ENCODE results near the gene GAB4. TPM values are rescaled to one million over a fixed set of nuclear protein-coding genes. Genes with fewer than 3 reads are reported as not detected.
A peak's percentile ranks its signal among the peaks of the same experiment; 100 is the strongest.
"Not testable (repeated sequence)": the region's sequence is repeated elsewhere in the genome, so short reads cannot be mapped to it uniquely, and the experiment has no call there.

GAB4 gene
- total RNA-seq, 2 experiments from 2014 or later: not detected

DNA sequence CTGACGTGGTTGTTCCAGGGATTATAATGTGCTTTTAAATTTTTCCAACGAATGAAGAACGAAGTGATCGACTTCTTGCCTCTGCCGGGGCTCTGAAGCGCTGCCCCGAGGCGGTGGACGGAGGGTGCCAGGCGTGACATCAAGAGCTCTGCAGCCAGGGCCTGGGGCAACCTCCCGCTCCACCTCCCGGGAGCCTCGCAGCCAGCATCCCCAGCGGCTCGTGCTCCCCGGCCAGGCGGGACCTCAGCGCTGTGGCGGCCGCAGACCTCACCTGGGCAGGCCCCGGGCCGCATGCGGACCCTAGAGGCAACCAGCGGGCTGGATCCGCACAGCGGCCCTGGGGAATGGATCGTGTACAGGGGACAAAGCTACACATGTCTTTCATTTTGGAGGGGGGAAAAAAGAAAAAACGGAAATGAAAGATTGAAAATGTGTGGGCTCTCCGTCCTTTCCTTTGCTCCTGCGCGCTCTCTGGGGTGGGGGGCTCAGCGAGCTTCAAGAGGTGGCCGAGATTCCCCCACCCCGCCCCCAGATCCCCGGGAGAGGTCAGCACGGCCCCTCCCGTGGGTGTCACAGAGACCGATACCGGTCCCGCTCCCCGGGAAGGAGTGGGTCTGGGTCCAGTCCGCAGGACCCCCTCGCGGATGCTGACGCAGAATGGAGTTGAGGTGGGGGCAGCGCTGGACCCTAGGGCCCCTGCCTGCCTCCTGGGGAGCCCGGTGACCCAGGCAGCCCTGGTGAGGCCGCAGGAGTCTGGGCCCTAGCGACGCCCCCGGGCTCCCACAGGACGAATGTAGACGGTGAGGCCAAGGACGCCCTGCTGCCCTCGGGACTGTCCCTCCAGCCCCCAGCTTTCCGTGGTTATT lies 28.2 kb upstream of the GAB4 start:
- H3K36me3 Mint-ChIP-seq (ENCODE audit: low read depth); CTCF ChIA-PET; H3K9me3 ChIP-seq (ENCODE audit: control insufficient read depth in 1 of 2, insufficient read depth in 1 of 2, low read length in 2 of 2); H3K27ac ChIP-seq (ENCODE audit: low read depth in 1 of 2, low read length in 2 of 2); intact Hi-C loops (cut with DNase I, micrococcal nuclease); H3K36me3 ChIP-seq (ENCODE audit: insufficient read depth, low read length); H3K9me3 Mint-ChIP-seq; DNase-seq: not testable (repeated sequence)
- Mint-ChIP-seq H3K4me1 (ENCODE audit: low read depth) (peaks cover 18% of the 10 kb centered on the region), H3K27ac (peak overlapping the region; percentile 15), H3K4me3 (peak overlapping the region; percentile 82), H3K27me3 (peaks cover 22% of the 10 kb centered on the region)
- Histone ChIP-seq H3K4me3 (ENCODE audit: low read length) (peak overlapping the region; percentile 50), H3K4me1 (ENCODE audit: insufficient read depth, low read length) (peaks cover 15% of the 10 kb centered on the region), H3K27me3 (ENCODE audit: control insufficient read depth in 1 of 2, insufficient read depth in 2 of 2, low read length in 2 of 2) (peaks cover 0 to 13% of the 10 kb centered on the region in 2 experiments)
- POLR2A ChIA-PET: interaction anchor here (1.0 kb wide), 1 partner anchor 81 kb away, joined by 3 read pairs; no protein-coding TSS in a partner anchor
- ATAC-seq (ENCODE audit: poor library complexity): peak; percentile 35

DNA sequence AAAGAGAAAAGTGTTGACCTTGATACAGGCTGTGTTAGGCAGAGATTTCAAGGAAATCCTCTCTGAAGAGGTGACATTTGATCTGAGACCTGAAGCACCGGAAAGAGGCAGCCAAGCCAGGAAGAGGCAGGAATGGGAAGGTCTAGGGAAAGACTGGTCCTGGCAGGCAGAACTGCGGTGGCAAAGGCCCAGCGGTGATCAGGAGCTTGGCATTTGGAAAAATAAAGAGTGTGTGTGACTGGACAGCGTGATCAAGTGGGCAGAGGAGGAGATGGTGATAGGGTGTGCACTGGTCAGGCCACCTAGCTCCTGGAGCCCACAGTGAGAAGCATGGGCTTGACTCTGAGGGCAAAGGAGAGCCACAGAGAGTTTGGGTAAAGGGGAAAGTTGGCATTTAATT lies 27.2 kb upstream of the GAB4 start:
- Histone ChIP-seq H3K27me3 (ENCODE audit: control insufficient read depth in 1 of 2, insufficient read depth in 2 of 2, low read length in 2 of 2) (peaks cover 0 to 13% of the 10 kb centered on the region in 2 experiments), H3K4me1 (ENCODE audit: insufficient read depth, low read length) (peaks cover 15% of the 10 kb centered on the region), H3K4me3 (ENCODE audit: low read length) (no peak overlapping the region), H3K36me3 (ENCODE audit: insufficient read depth, low read length) (no peaks in the 10 kb centered on the region), H3K27ac (ENCODE audit: low read depth in 1 of 2, low read length in 2 of 2) (no peak overlapping the region), H3K9me3 (ENCODE audit: control insufficient read depth in 1 of 2, insufficient read depth in 1 of 2, low read length in 2 of 2) (peaks cover 0 to 5% of the 10 kb centered on the region in 2 experiments)
- ChIA-PET POLR2A (no interaction called here), CTCF (no interaction called here)
- no peaks in the 10 kb centered on the region for H3K9me3 Mint-ChIP-seq
- H3K4me1 Mint-ChIP-seq (ENCODE audit: low read depth): peaks cover 18% of the 10 kb centered on the region
- no peak overlapping the region for H3K27ac Mint-ChIP-seq
- H3K4me3 Mint-ChIP-seq: peak overlapping the region; percentile 82
- intact Hi-C loops (cut with DNase I, micrococcal nuclease): no loop called here
- no peaks in the 10 kb centered on the region for H3K36me3 Mint-ChIP-seq (ENCODE audit: low read depth)
- ATAC-seq (ENCODE audit: poor library complexity) (no peak), DNase-seq (no peak)
- TF ChIP-seq, protein P1, sequence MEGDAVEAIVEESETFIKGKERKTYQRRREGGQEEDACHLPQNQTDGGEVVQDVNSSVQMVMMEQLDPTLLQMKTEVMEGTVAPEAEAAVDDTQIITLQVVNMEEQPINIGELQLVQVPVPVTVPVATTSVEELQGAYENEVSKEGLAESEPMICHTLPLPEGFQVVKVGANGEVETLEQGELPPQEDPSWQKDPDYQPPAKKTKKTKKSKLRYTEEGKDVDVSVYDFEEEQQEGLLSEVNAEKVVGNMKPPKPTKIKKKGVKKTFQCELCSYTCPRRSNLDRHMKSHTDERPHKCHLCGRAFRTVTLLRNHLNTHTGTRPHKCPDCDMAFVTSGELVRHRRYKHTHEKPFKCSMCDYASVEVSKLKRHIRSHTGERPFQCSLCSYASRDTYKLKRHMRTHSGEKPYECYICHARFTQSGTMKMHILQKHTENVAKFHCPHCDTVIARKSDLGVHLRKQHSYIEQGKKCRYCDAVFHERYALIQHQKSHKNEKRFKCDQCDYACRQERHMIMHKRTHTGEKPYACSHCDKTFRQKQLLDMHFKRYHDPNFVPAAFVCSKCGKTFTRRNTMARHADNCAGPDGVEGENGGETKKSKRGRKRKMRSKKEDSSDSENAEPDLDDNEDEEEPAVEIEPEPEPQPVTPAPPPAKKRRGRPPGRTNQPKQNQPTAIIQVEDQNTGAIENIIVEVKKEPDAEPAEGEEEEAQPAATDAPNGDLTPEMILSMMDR (IDR thresholded peaks at IDR 0.05): no peak
- peaks cover 22% of the 10 kb centered on the region for H3K27me3 Mint-ChIP-seq

DNA sequence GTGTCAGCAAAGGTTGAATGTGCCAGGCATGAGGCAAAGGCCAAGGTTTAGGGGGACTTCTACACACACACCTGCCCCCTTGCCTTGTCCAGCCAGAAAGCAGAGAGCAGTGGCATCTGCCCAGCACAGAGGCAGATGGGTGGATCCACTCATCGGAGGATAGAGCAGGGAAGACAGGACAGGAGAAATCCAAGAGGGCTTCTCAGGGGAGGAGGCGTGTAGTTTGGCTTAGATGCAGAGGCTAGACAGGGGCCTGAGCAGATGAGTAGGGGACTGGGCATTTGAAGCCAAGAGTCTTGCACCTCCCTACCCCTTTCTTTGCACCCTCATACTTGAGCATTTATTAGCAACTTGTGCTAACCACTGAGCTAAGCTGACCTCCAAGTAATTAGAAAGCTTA lies 26.5 kb upstream of the GAB4 start:
- peaks cover 0 to 13% of the 10 kb centered on the region in 2 experiments for H3K27me3 ChIP-seq (ENCODE audit: control insufficient read depth in 1 of 2, insufficient read depth in 2 of 2, low read length in 2 of 2)
- H3K9me3 Mint-ChIP-seq; CTCF ChIA-PET; H3K4me3 ChIP-seq (ENCODE audit: low read length); DNase-seq; POLR2A ChIA-PET; H3K36me3 ChIP-seq (ENCODE audit: insufficient read depth, low read length); intact Hi-C loops (cut with DNase I, micrococcal nuclease); ATAC-seq (ENCODE audit: poor library complexity); H3K27ac ChIP-seq (ENCODE audit: low read depth in 1 of 2, low read length in 2 of 2); H3K36me3 Mint-ChIP-seq (ENCODE audit: low read depth); H3K9me3 ChIP-seq (ENCODE audit: control insufficient read depth in 1 of 2, insufficient read depth in 1 of 2, low read length in 2 of 2); H3K27ac Mint-ChIP-seq: not testable (repeated sequence)
- Mint-ChIP-seq H3K27me3 (peaks cover 22% of the 10 kb centered on the region), H3K4me1 (ENCODE audit: low read depth) (peaks cover 18% of the 10 kb centered on the region), H3K4me3 (peak overlapping the region; percentile 54)
- peaks cover 15% of the 10 kb centered on the region for H3K4me1 ChIP-seq (ENCODE audit: insufficient read depth, low read length)

DNA sequence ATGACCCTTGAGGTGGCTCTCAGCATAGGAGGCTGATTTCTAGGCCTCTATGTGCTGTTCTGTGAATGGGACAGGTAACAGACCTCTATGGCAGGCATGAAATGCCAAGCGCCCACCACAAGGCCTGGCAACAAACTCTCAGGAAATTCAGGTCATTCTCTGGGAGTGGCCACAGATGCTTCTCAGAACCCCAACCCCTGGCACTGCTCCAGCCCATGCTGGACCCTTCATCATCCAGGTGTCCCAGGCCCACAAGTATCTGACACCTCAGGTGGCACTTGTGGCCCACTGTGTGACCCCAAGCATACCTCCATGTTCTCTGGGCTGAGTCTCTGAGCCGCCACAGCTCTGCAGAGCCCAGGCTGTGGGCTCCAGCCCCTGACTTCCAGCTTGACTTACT lies 24.3 kb upstream of the GAB4 start:
- H3K27ac ChIP-seq (ENCODE audit: low read depth in 1 of 2, low read length in 2 of 2); H3K9me3 Mint-ChIP-seq; CTCF ChIA-PET; DNase-seq; ATAC-seq (ENCODE audit: poor library complexity); H3K4me3 Mint-ChIP-seq; H3K36me3 Mint-ChIP-seq (ENCODE audit: low read depth); H3K27ac Mint-ChIP-seq; H3K9me3 ChIP-seq (ENCODE audit: control insufficient read depth in 1 of 2, insufficient read depth in 1 of 2, low read length in 2 of 2); intact Hi-C loops (cut with DNase I, micrococcal nuclease); H3K4me3 ChIP-seq (ENCODE audit: low read length); H3K36me3 ChIP-seq (ENCODE audit: insufficient read depth, low read length); POLR2A ChIA-PET: not testable (repeated sequence)
- Mint-ChIP-seq H3K27me3 (peaks cover 30% of the 10 kb centered on the region), H3K4me1 (ENCODE audit: low read depth) (peaks cover 11% of the 10 kb centered on the region)
- peaks cover 13% of the 10 kb centered on the region for H3K4me1 ChIP-seq (ENCODE audit: insufficient read depth, low read length)
- peaks cover 0 to 13% of the 10 kb centered on the region in 2 experiments for H3K27me3 ChIP-seq (ENCODE audit: control insufficient read depth in 1 of 2, insufficient read depth in 2 of 2, low read length in 2 of 2)

DNA sequence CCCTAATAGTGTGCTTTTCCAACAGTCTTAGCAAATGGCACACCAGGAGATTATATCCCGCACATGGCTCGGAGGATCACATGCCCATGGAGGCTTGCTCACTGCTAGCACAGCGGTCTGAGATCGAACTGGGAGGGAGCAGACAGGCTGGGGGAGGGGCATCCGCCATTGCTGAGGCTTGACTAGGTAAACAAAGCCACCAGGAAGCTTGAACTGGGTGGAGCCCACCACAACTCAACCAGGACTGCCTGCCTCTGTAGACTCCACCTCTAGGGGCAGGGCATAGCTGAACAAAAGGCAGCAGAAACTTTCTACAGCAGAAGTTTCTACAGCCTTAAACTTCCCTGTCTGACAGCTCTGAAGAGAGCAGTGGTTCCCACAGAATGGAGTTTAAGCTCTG lies 16.4 kb upstream of the GAB4 start:
- H3K27ac Mint-ChIP-seq; DNase-seq; intact Hi-C loops (cut with DNase I, micrococcal nuclease); H3K27me3 ChIP-seq (ENCODE audit: control insufficient read depth in 1 of 2, insufficient read depth in 2 of 2, low read length in 2 of 2); H3K27ac ChIP-seq (ENCODE audit: low read depth in 1 of 2, low read length in 2 of 2); CTCF ChIA-PET; H3K4me1 Mint-ChIP-seq (ENCODE audit: low read depth); H3K36me3 Mint-ChIP-seq (ENCODE audit: low read depth); H3K9me3 Mint-ChIP-seq; POLR2A ChIA-PET; H3K4me3 ChIP-seq (ENCODE audit: low read length); H3K4me1 ChIP-seq (ENCODE audit: insufficient read depth, low read length); ATAC-seq (ENCODE audit: poor library complexity); H3K9me3 ChIP-seq (ENCODE audit: control insufficient read depth in 1 of 2, insufficient read depth in 1 of 2, low read length in 2 of 2); H3K4me3 Mint-ChIP-seq; H3K36me3 ChIP-seq (ENCODE audit: insufficient read depth, low read length): not testable (repeated sequence)
- peaks cover 40% of the 10 kb centered on the region for H3K27me3 Mint-ChIP-seq

DNA sequence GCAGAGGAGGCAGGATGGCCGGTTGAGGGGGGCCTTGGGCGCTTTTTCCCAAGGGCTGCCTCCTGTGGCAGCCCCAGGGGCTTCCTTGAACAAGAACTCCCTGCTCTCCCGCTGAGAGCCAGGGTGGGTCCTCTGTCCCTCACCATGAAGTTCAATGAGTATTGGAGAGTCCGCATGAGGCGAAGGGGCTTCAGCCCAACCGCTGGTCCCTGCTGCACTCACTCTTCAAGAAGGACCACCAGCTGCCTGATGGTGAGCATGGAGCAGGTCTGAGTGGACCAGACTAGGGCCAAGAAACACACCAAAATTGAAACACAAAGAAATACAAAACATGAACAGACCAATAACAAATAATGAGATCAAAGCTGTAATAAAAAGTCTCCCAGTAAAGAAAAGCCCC lies 7.5 kb upstream of the GAB4 start:
- CTCF ChIA-PET; H3K4me1 Mint-ChIP-seq (ENCODE audit: low read depth): not testable (repeated sequence)

More for the DNA sequence above, 7.5 kb upstream of the GAB4 start:
- H3K4me1 ChIP-seq (ENCODE audit: insufficient read depth, low read length); POLR2A ChIA-PET; H3K4me3 ChIP-seq (ENCODE audit: low read length); H3K36me3 ChIP-seq (ENCODE audit: insufficient read depth, low read length); H3K9me3 ChIP-seq (ENCODE audit: control insufficient read depth in 1 of 2, insufficient read depth in 1 of 2, low read length in 2 of 2); ATAC-seq (ENCODE audit: poor library complexity); intact Hi-C loops (cut with DNase I, micrococcal nuclease); H3K27ac ChIP-seq (ENCODE audit: low read depth in 1 of 2, low read length in 2 of 2); H3K4me3 Mint-ChIP-seq; H3K9me3 Mint-ChIP-seq; H3K27ac Mint-ChIP-seq; DNase-seq; H3K36me3 Mint-ChIP-seq (ENCODE audit: low read depth); H3K27me3 ChIP-seq (ENCODE audit: control insufficient read depth in 1 of 2, insufficient read depth in 2 of 2, low read length in 2 of 2): not testable (repeated sequence)
- peaks cover 59% of the 10 kb centered on the region for H3K27me3 Mint-ChIP-seq
